SU-DHL-6 (cell line): ENCODE measurements around the gene NR1H2.

Experiments used
- H2AFZ ChIP-seq: fragments of 200-600 bp; sonication (generic); 2 replicates; pipeline ENCODE4 v1.6.1; 2014; ENCODE audit warnings: low read depth, mild to moderate bottlenecking, moderate library complexity, mixed read lengths, antibody characterized with exemption, low read length; ENCODE audit not compliant: severe bottlenecking
- H3F3A ChIP-seq: fragments of 200-600 bp; shearing (Covaris generic); 2 replicates; pipeline ENCODE4 v1.6.0; 2016; ENCODE audit warnings: antibody characterized with exemption, mild to moderate bottlenecking; ENCODE audit not compliant: insufficient read depth
- H3K27ac ChIP-seq: fragments of 200-600 bp; sonication (generic); 2 replicates; pipeline ENCODE4 v1.5.1; 2016; ENCODE audit warnings: low read depth, mild to moderate bottlenecking, low read length, moderate library complexity, mixed read lengths
- H3K27me3 ChIP-seq: fragments of 200-600 bp; sonication (generic), shearing (Covaris generic); 2 replicates; pipeline ENCODE4 v1.6.0; 2014; ENCODE audit warnings: mild to moderate bottlenecking, low read length
- H3K36me3 ChIP-seq: fragments of 200-600 bp; sonication (generic); 2 replicates; pipeline ENCODE4 v1.6.1; 2014; ENCODE audit warnings: mild to moderate bottlenecking, low read length, mixed read lengths
- H3K4me2 ChIP-seq: fragments of 300-600, 200-600 bp; shearing (Covaris generic), sonication (generic); 2 replicates; pipeline ENCODE4 v1.6.0; 2014; ENCODE audit warnings: low read length, low read depth, mild to moderate bottlenecking; ENCODE audit not compliant: poor library complexity, severe bottlenecking
- H3K4me3 ChIP-seq: fragments of 200-600 bp; sonication (generic); 2 replicates; pipeline ENCODE4 v1.5.1; 2014; ENCODE audit warnings: antibody characterized with exemption, low read length, mild to moderate bottlenecking, mixed read lengths; ENCODE audit not compliant: insufficient read depth, poor library complexity, severe bottlenecking
- H3K79me2 ChIP-seq: fragments of 200-600 bp; sonication (generic); 2 replicates; pipeline ENCODE4 v1.6.1; 2014; ENCODE audit warnings: mild to moderate bottlenecking, low read length, moderate library complexity; ENCODE audit not compliant: insufficient read depth
- H3K9ac ChIP-seq: fragments of 200-600 bp; sonication (generic); 2 replicates; pipeline ENCODE4 v1.7.0; 2014; ENCODE audit warnings: mild to moderate bottlenecking, low read length
- H3K9me2 ChIP-seq: fragments of 200-600 bp; sonication (generic); replicated peaks from 2 replicates; pipeline ENCODE4 v1.6.1; 2014; ENCODE audit warnings: low read length; ENCODE audit not compliant: insufficient read depth
- H3K9me3 ChIP-seq: fragments of 200-600 bp; sonication (generic); 2 replicates; pipeline ENCODE4 v1.6.1; 2014; ENCODE audit warnings: low read length, mixed read lengths; ENCODE audit not compliant: insufficient read depth
- H4K20me1 ChIP-seq: fragments of 200-600 bp; sonication (generic); 2 replicates; pipeline ENCODE4 v1.6.1; 2014; ENCODE audit warnings: low read depth, mild to moderate bottlenecking, antibody characterized with exemption, low read length, moderate library complexity, mixed read lengths
- EZH2phosphoT487 ChIP-seq: fragments of 200-600 bp; sonication (generic), shearing (Covaris generic); conservative IDR thresholded peaks from 2 replicates; pipeline ENCODE4 v1.6.1; 2018; ENCODE audit warnings: mild to moderate bottlenecking, antibody characterized with exemption, low read length, moderate library complexity, mixed read lengths
- TF ChIP-seq, protein P1 (sequence below): fragments of 200-600 bp; sonication (generic); IDR thresholded peaks from one replicate; pipeline ENCODE4 v1.5.1; 2017; ENCODE audit warnings: antibody characterized with exemption, mild to moderate bottlenecking, low read length, moderate library complexity; ENCODE audit not compliant: insufficient read depth, poor library complexity, severe bottlenecking

Gene NR1H2

DNA sequence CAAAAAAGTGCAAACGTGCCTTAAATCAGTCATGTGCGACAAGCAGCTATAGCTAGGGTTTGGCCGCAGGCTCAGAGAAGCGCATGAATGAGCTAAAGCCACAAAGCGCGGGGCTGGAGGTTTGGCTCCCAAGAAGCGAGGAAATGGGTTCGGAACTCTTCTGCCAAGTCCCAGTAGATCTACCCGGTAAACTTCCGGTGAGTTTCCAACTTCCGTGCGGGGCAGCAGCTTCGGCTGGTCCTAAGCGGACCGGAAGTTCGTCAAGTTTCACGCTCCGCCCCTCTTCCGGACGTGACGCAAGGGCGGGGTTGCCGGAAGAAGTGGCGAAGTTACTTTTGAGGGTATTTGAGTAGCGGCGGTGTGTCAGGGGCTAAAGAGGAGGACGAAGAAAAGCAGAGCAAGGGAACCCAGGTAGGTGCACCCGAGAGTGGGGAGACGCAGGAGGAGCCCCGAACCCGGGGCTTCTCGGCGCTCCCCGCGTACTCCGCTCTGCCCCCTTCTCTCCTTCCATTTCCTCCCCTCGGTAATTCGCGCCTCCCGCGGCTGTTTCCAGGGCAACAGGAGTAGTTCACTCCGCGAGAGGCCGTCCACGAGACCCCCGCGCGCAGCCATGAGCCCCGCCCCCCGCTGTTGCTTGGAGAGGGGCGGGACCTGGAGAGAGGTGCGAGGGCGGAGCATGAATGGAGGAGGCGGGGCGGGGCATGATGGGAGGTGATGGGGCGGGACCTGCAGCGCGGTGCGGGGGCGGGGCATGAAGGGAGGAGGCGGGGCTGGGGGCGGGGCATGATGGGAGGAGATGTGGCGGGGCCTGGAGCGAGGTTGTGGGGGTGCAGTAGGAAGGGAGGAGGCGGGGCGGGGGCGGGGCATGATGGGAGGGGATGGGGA lies at the start of gene NR1H2:
NR1H2 (plus strand) TSS at position 292 of the 885 bp plus-strand sequence. CDS start 1,149 bp downstream, outside the sequence.
- Histone ChIP-seq H3K36me3 (no peaks in the 10 kb centered on the region), H3F3A (peaks cover 14% of the 10 kb centered on the region), H3K9me3 (no peaks in the 10 kb centered on the region), H3K9ac (peak within 1 kb of the TSS; percentile 93), H3K27me3 (no peaks in the 10 kb centered on the region), H2AFZ (peak within 1 kb of the TSS; percentile 96), H3K4me3 (peak within 1 kb of the TSS; percentile 97), H3K9me2 (no peaks in the 10 kb centered on the region), H3K79me2 (no peaks in the 10 kb centered on the region), H3K27ac (peak within 1 kb of the TSS; percentile 94), H4K20me1 (no peaks in the 10 kb centered on the region), H3K4me2 (peak within 1 kb of the TSS; percentile 99)
- no peak for TF ChIP-seq EZH2phosphoT487
- TF ChIP-seq, protein P1, sequence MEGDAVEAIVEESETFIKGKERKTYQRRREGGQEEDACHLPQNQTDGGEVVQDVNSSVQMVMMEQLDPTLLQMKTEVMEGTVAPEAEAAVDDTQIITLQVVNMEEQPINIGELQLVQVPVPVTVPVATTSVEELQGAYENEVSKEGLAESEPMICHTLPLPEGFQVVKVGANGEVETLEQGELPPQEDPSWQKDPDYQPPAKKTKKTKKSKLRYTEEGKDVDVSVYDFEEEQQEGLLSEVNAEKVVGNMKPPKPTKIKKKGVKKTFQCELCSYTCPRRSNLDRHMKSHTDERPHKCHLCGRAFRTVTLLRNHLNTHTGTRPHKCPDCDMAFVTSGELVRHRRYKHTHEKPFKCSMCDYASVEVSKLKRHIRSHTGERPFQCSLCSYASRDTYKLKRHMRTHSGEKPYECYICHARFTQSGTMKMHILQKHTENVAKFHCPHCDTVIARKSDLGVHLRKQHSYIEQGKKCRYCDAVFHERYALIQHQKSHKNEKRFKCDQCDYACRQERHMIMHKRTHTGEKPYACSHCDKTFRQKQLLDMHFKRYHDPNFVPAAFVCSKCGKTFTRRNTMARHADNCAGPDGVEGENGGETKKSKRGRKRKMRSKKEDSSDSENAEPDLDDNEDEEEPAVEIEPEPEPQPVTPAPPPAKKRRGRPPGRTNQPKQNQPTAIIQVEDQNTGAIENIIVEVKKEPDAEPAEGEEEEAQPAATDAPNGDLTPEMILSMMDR = no peak

DNA sequence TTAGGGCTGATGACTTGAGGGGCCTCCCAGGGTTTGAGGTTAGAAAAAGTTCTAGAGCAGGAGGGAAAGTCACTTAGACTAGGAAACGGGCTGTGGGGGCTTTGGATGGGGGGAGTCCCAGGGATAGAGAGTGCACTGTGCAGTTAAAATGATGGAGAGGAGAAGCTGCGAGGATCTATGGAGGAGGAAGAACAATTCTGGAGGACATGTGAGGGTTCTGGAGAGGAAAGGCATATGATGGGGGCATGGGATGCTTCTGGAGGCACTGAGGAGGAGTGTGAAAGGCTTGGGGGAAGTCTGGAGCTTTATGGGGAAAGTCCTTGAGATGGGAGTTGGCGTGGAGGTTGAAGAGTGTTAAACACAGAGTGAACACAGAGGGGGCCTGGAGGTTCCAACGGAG lies 49.2 kb upstream of the NR1H2 start:
- no peaks in the 10 kb centered on the region for H3K27me3 ChIP-seq
- no peaks in the 10 kb centered on the region for H3K36me3 ChIP-seq
- TF ChIP-seq, protein P1 = no peak
- TF ChIP-seq EZH2phosphoT487 = no peak
- H3F3A ChIP-seq = peaks cover 15% of the 10 kb centered on the region
- no peaks in the 10 kb centered on the region for H3K9me3 ChIP-seq
- no peak overlapping the region for H3K27ac ChIP-seq
- no peaks in the 10 kb centered on the region for H3K9me2 ChIP-seq
- 0 out of 2 replicates have a peak, but pooled peaks cover 3% of the 10 kb centered on the region for H3K79me2 ChIP-seq
- no peak overlapping the region for H3K9ac ChIP-seq
- peak overlapping the region; percentile 61 for H3K4me2 ChIP-seq
- 0 out of 2 replicates have a peak, but pooled peaks cover 9% of the 10 kb centered on the region for H4K20me1 ChIP-seq
- peak overlapping the region; percentile 32 for H3K4me3 ChIP-seq
- no peak overlapping the region for H2AFZ ChIP-seq

DNA sequence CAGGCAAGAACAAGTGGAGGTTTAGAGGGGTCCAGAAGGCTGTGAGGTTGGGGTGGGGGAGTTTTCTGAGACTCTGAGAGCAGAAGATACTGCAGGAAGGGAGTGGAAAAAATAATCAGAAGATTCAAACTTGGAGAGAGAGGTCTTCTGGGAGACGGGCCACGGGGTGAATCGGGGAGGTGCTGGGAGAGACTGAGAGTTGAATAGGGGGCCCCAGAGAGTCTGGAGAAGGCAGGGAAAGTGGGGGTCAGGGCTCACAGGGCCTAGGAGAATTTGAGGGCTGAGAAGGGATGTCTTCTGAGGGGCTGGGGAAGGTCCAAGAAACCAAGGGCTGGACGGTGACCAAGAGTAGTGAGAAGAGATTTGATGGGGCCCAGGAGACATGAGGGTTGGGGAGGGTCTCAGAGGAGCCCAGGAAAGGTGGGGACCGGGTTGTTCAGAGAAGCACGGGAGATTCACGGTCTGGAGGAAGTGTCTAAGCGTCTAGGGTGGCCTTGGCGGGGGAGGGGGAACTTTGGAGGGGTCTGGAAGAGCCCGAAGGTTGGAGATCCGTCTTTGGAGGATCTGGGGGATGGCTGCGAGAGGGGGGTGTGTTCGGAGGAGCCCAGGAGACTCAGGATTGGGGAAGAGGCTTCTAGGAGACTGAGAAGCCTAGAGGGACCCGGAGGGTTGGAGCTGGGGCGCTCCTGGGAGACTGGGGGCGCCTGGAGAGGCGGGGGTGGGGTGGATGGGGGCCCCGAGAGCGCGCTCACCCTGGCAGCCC lies 48.6 kb upstream of the NR1H2 start:
- H3K4me3 ChIP-seq = peak overlapping the region; percentile 32
- peaks cover 21% of the 10 kb centered on the region for H3F3A ChIP-seq
- H3K9ac ChIP-seq = 0 out of 2 replicates have a peak overlapping the region, but pooled peaks have one; percentile 18
- no peak overlapping the region for H3K27ac ChIP-seq
- H3K4me2 ChIP-seq = peak overlapping the region; percentile 61
- no peaks in the 10 kb centered on the region for H3K9me2 ChIP-seq
- 0 out of 2 replicates have a peak, but pooled peaks cover 9% of the 10 kb centered on the region for H4K20me1 ChIP-seq
- no peak overlapping the region for H2AFZ ChIP-seq
- no peaks in the 10 kb centered on the region for H3K36me3 ChIP-seq
- 0 out of 2 replicates have a peak, but pooled peaks cover 3% of the 10 kb centered on the region for H3K79me2 ChIP-seq
- no peaks in the 10 kb centered on the region for H3K27me3 ChIP-seq
- no peaks in the 10 kb centered on the region for H3K9me3 ChIP-seq
- no peak for TF ChIP-seq EZH2phosphoT487
- TF ChIP-seq, protein P1 = no peak
